Gastroesophageal sphincter (tissue), 3 donors: ENCODE data around the gene NAGS.

Experiments
- EP300 ChIP-seq: sonication (generic); formaldehyde crosslinking; IDR thresholded peaks from one replicate; pipeline ENCODE4 v1.6.1; 2017; ENCODE audit warnings: antibody characterized with exemption, mild to moderate bottlenecking
- POLR2A ChIP-seq, 2 donors: fragments of 450-650 bp; IDR thresholded peaks; one replicate each; pipeline ENCODE4 v1.6.1; 2017; ENCODE audit warnings: antibody characterized with exemption in 2 of 2, mild to moderate bottlenecking in 2 of 2, moderate library complexity in 1 of 2
- POLR2AphosphoS5 ChIP-seq: sonication (generic); formaldehyde crosslinking; IDR thresholded peaks from one replicate; pipeline ENCODE4 v1.6.1; 2017; ENCODE audit warnings: antibody characterized with exemption
- TF ChIP-seq, protein P1 (sequence below), 4 experiments: fragments of 200-600 bp in 2 of 4; fragments of 450-650 bp in 2 of 4; sonication (generic) in 1 of 4; IDR thresholded peaks; one replicate each; pipeline ENCODE4 v1.5.1; 2017 to 2019; ENCODE audit warnings: antibody characterized with exemption in 4 of 4, mild to moderate bottlenecking in 2 of 4, moderate library complexity in 2 of 4

DNA sequence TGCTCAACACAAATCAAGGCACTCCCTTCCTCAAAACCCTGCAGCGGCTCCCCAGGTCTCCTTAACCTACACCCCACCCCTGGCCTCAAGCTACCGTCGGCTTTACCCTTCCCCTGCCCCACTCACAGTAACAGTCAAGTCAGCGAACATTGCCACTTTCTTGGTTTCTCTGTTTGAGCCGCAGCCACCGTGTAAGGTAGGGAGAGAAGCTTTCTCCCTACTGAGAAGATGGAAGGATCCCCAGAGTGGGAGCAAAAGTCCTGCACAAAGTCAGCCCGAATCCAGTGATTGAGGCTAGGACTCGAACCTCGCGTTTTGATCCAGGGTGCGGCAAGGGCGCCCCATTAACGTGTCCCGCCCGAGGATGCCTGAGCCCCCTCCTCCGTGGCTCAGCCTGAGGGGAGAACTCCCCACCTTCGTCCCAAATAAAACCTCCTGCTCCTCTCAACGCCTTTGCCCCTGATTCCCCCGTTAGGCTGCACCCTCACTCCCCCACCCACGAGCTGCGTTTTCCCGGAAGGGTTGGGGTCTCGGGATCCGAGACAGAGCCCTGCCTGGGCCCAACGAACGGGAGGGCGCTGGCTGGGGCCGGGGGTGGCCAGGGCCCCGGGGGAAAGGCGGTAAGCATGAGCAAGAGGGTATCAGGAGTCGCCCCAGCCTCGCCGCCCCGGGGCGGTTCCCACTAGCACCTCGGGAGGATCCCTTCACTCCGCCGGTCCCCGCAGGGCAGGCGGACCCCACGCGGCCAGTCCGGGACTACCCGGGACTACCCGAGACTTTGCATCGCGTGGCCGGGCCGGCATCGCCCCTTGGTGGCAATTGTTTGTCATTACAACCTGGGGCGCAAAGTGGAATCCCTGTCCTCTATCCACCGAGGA lies 9.9 kb upstream of the NAGS start:
- TF ChIP-seq, protein P1, sequence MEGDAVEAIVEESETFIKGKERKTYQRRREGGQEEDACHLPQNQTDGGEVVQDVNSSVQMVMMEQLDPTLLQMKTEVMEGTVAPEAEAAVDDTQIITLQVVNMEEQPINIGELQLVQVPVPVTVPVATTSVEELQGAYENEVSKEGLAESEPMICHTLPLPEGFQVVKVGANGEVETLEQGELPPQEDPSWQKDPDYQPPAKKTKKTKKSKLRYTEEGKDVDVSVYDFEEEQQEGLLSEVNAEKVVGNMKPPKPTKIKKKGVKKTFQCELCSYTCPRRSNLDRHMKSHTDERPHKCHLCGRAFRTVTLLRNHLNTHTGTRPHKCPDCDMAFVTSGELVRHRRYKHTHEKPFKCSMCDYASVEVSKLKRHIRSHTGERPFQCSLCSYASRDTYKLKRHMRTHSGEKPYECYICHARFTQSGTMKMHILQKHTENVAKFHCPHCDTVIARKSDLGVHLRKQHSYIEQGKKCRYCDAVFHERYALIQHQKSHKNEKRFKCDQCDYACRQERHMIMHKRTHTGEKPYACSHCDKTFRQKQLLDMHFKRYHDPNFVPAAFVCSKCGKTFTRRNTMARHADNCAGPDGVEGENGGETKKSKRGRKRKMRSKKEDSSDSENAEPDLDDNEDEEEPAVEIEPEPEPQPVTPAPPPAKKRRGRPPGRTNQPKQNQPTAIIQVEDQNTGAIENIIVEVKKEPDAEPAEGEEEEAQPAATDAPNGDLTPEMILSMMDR (IDR thresholded peaks at IDR 0.05) = peak in 3 of 4 experiments; percentile 78 to 90 (median 85)
- TF ChIP-seq POLR2A (IDR thresholded peaks at IDR 0.05) (no peak), EP300 (no peak), POLR2AphosphoS5 (no peak)
